GM19239 (cell line): ENCODE results near the gene ELOVL2.

Experiments used
- DNase-seq: peaks from one replicate; pipeline ENCODE4 v3.0.0; 2011; ENCODE audit warnings: low spot score; ENCODE audit not compliant: insufficient read length
- FAIRE-seq: peaks from 2 replicates; lab custom pipeline; 2011; peaks lifted over from hg19 to GRCh38; lab: Jason Lieb, UNC

ELOVL2 gene

DNA sequence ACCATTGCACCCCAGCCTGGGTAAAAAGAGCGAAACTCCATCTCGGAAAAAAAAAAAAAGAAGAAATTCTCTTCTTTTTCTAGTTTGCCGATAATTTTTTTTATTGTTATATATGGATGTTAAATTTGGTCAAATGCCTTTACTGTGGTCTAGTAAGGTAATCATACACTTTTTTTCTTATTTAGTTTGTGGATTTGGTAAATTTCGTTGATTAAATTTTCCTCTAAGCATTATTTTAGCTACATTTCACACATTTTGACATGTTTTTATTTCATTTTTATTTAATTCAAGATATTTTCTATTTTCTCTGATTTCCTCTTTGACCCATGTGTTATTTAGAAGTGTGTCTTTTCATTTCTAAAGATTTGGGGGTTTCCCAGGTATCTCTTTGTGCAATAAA is 18.0 kb upstream of the ELOVL2 start:
- no peak for FAIRE-seq
- DNase-seq: no peak

DNA sequence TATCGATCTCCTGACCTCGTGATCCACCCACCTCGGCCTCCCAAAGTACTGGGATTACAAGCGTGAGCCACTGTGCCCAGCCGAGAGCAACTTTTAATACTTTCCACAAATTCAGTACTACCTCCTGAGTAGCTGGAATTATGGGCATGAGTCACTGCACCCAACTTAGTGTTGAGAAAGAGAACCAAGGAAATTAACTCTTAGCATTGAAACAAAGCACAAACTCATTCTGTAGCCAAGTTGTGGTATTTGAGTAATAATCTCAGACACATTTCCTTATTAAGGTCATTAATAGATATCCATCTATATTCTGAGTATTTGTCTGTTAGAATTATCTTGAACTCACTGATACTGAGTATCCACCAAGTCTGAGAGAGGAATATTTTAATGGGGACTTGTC is 14.3 kb upstream of the ELOVL2 start:
- DNase-seq: no peak
- no peak for FAIRE-seq

DNA sequence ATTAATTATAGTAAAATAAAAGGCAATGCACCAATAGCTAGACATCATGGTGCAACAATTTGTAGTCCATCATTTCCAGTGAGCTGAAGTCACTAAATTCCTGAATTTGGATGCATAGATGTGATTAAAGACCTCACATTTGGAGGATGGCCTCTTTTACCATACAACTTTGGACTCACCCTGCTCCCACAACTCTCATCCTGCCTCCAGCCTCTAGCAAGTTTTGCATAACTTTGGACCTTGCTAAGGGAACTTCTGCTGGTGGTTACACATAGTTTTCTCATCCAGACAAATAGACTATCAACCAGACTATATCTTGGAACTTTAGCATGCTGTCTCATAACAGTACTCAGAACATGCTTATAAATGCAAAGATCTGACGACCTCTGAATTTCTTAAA is 12.8 kb upstream of the ELOVL2 start:
- FAIRE-seq (no peak), DNase-seq (no peak)

DNA sequence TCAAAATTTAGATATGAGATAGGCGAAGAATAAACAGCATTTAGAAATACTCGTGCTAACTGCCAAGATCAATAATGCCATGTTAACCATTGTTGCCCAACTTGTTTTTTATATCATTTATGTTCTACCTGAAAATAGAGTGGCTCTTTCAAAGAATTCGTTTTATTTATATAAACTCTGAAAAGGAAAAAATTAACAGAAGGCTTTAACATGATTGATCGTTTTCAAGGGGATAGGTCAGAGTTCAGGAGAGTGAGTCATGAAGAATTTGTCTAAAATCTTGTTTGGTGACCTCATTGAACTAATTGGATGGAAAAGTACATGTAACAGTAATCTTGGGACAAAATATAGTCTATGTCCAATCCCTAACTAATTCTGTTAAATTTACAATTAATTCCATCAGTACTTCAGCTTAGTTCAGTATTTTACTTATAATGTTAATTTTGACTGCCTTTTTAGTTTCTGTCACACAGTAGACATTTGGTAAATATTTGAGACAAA is 11.1 kb upstream of the ELOVL2 start:
- FAIRE-seq (no peak), DNase-seq (no peak)

DNA sequence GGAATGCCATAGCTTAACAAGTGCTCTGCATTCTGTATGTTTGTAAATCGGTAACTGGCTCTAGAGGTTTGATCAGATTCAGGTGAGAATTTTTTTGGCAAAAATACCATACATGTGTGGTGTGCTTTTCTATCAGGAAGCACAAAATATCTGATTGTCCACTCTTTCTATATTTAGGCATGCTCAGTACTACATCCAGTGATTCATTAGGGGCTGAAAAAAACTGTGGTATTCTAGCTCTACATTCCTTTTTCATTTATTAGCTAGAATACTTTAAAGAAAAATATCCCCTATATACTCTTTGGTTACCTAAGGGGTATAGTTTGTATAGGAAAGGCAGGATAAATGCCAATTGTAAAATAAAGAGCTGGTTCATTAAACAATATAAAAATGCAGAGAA is 10.6 kb upstream of the ELOVL2 start:
- FAIRE-seq (no peak), DNase-seq (no peak)

DNA sequence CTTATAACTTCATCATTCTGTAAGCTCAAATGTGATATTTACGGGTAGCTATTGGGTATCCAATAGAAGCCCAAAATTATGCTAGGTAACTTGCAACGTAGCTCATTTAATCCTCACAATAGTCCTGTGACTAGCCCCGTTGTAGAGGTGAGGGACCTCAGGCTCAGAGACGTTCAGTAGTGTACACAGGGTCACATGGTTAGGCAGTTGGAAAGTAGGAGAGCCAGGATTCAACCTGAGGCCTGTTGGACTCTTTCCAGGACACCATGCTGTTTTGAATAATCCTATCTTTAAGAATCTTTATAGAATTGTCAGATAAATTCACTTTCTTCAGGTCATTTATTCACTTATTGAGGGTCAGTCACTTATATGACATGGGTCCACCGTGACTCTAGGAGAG is 9.2 kb upstream of the ELOVL2 start:
- DNase-seq: no peak
- no peak for FAIRE-seq

DNA sequence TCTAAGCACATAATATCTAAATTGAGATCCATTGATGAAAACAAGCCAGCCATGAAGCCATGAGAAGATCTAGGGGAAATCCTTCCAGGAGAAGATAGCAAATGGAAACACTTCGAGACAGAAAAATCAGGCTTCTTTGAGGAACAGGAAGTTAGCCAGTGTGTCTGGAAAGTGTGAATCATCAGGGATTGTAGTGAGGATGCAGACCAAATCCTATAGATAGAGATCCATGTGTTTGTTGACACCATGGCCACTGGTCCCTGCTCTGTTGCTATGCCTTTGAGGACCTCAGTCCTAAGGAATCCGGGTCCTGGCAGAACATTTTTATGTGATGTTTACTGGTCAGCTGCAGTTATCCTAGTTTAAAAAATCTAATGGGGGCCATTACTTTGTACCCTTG is 6.6 kb upstream of the ELOVL2 start:
- DNase-seq: no peak
- no peak for FAIRE-seq

DNA sequence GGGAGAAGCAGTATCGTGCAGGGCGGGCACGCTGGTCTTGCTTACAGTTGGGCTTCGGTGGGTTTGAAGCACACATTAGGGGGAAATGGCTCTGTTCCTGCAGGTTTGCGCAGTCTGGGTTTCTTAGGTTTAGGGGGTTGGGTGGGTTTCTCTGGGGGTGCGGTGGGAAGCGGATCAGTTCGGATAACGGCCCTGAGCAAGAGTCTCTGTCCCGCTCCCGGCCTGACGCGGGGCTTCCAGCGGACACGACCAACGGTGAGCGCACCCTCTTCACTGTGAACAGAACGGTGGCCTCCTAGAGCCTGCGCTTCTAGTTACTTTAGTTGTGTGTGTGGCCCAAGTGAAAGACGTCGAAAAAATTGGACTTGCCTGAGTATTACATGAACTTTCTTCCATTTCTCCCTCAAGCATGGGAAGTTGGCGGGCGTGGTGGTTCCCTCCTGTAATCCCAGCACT is 635 bp upstream of the ELOVL2 start:
- no peak for DNase-seq
- no peak for FAIRE-seq

DNA sequence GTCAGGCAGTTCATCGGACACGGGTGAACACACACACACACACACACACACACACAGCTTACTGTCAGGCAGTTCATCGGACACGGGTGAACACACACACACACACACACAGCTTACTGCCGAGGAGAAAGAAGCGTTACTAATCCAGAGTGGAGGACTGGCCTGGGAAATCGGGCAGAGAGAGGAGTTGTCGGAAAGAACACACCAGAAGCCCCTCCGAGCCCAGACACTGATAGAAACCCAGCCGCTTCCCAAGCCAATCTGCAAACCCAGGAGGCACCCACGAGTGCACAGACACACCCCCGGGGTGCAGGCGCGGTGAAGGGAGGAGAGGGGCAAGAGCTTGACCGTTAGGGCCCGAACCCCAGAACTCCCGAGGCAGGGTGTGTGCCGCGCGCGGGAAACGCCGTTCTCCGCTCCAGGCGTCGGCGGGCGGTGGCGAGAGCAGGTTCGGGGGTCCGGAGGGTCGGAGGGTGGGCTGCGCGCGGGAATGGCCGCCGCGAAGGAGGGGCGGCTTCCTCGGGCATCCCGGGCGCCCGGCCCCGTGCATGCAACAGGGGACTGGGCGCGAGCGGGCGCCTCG is 636 bp downstream of the ELOVL2 start:
- DNase-seq: no peak

DNA sequence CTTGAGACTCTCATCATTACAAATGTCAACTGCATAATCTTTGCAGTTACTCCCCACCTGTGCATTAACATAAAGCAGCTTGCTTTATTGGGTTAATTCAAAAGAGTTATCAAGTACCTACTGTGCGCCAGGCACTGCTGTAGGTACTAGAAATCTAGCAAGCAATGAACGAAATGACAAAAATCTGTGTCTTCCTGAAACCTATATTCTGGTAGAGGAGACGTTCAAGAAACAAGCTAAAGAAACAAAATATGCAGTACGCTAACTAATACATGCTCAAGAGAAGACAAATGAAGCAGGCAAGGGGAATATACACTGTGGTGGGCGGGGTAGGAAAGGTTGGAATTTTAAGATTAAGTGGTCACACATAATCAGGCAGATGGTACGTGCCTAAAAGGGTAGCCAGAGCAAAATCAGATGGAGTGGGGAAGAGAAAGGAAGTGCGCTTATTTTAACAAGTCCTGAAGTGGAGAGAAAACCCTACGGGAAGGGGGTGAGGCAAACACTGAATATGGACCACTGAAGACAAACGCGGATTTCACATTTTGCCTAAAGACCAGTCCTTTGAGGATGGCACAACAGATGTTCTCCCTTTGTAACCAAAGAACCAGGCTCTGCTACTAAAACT is 1.2 kb downstream of the ELOVL2 start:
- DNase-seq: no peak
- no peak for FAIRE-seq

More for the DNA sequence above, 636 bp downstream of the ELOVL2 start:
- peak; percentile 75 for FAIRE-seq

DNA sequence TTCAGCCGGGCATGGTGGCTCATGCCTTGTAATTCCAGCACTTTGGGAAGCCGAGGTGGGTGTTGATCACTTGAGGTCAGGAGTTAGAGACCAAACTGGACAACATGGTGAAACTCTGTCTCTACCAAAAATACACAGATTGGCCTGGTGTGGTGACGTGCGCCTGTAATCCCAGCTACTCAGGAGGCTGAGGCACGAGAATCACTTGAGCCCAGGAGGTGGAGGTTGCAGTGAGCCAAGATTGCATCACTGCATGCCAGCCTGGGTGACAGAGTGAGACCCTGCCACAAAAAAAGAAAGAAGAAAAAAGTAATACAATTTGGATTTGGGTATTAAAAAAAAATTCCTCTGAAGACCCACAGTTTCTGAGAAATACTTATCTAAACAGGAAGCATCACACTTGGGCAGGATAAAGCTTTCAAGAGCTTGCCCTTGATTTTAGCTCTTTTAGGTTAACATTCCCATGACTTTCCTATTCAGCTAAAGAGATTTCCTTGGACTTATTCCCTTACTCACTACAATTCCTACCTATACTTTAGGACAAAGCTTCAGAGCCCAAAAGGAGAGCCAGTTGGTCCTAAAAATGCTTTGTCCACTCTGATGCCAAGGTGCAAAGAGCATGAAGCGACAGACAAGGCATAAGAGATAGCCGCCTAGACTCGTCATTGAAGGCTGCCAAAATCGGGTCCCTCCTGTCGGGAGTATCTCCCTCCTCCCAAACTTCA is 1.9 kb downstream of the ELOVL2 start:
- FAIRE-seq: no peak
- no peak for DNase-seq

DNA sequence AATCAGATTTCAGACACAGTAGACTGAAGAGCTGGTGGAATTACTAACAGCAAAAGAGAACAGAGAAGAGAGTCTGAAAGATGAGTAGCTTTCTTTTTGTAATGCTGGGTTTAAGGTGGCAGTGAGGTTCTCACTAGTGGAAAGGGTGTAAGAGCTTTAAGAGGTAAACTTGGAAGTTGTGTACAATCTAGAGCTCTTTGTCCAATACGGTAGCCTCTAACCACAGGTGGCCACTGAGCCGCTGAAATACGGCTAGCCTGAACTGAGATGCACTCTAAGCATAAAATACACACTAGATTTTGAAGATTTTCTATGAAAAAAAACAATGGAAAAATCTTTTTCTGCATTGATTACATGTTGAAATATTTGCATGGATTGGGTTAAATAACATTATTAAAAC is 4.0 kb downstream of the ELOVL2 start:
- FAIRE-seq (no peak), DNase-seq (no peak)

DNA sequence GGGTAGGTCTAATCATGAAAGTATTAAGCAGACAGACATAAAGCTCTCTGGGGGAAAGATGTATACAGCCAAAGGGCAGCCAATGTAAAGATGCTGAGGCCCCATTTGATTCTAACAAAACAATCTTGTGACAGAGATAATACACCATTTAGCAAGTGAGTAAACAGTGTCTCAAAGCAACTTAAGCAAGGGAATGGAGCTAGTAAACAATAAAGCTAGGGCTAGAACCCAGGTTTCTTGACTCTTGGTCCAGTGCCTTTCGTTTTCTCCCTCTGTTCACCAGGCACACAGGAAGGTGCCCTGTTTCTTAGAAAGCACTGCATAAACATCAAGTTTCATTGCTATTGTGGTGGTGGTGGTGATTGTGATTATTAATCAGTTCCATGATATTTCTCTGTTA is 5.1 kb downstream of the ELOVL2 start:
- no peak for DNase-seq
- FAIRE-seq: no peak

DNA sequence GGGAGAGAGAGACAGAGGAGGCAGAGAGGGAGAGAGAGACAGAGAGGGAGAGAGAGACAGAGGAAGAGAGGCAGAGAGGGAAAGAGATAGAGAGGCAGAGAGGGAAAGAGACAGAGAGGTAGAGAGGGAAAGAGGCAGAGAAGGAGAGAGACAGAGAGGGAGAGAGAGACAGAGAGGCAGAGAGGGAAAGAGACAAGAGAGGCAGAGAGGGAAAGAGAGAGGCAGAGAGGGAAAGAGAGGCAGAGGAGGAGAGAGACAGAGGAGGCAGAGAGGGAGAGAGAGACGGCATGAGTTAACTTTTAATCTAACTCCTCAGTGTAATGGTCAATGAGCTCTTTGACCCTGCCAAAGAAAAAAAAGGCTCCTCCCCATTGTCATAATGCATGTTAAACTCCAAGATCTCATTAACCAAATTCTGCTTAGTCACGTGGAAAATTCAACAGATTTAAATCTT is 7.1 kb downstream of the ELOVL2 start:
- DNase-seq (no peak), FAIRE-seq (no peak)

DNA sequence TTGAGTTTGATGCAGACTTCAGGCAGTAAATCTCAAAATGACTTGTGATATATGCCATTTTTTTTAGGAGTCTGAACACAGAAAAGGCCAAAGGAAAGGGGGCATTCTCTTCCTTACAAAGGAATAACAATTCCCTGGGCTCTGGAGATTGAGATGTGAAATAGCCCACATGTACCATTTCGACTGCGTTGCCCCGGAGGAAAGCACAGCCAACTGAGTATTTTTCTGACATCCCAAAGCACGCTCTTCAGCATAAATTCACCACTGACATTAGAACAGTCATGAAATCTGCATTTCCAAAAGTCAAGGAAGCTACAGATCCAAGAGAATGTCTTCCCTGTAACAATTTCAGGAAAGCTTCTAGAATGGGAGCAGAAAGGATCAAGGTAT is 7.8 kb downstream of the ELOVL2 start:
- no peak for FAIRE-seq
- DNase-seq: no peak

DNA sequence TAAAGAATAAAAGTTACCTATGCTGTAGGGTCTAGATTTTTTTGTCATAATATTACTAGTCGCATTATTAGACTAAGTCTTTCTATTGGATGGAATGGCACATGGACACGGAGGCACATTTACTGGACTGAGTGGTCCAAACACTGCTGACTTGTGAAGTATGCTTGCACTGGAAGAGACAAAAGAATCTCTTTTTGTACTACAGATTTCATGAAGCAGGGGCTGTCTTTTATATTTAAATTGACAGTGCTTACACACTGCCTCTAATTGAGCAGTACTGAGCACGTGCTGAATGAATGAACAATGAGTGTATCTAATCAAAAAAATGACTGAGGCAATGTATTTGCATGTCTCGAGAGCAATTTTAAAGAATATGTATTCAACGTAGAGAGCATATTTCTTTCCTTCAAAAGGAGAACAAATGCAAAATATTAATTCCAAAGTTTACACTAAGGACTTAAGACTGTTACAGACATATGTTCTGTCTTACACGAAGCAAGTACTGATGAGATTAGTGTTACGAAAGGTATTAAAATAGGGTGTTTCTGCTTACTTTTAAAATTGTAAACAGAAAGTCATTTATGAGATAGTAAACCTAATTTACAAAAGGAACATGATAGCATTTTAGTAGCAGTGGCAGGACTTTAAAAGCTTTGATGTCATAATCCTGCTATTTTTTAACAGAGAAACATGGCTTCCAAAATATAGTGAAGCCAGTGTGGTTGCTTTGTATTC is 8.3 kb downstream of the ELOVL2 start:
- no peak for DNase-seq
- FAIRE-seq: no peak

DNA sequence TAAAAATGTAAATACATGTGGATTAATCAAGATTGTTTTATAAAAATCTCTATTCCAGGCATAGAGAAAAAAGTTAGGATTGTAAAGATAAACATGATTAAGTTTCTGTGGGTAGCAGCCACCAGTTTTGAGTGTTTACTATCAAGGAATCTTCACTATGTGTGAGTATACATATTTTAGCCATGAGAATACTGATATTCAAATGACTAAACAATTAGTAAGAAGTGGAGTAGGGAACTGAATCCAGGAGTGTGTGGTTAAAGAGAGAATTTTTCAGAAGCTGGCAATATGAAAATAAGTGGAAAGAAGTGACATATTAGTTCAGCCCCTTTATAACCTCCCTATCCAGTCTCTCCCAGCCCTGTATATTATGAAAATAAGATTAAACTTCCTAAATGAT is 10.3 kb downstream of the ELOVL2 start:
- FAIRE-seq: no peak
- no peak for DNase-seq

DNA sequence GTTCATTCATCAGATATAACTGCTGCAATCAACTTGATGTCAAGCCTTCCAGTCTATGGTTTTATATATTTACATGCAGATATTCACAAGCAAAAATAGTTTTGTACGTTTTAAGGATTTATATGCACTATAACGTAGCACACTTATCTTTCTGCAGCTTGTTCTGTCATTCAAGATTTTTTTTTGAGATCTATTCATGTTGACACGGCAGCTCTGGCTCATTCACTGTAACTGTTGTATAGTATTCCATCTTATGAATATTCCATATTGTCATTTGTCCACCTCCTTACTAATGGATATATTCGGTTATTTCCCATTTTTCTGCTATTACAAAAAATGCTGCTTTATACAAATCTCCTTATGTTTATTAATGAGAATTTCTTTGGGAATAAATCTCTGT is 13.2 kb downstream of the ELOVL2 start:
- FAIRE-seq: no peak
- no peak for DNase-seq

DNA sequence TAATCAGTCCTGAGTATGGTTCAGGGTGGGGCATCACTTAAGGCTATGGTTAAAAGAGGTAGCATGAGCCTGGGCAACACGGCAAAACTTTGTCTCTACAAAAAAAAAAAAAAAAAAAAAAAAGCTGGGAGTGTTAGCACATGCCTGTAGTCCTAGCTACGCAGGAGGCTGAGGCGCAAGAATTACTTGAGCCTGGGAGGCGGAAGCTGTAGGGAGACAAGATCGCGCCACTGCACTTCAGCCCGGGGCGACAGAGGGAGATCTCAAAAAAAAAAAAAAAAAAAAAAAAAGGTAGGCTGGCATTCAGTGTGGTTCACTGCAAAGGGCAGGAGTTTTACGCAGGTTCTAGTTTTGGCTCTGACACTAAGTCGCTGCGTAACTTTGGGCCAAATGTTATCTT is 15.1 kb downstream of the ELOVL2 start:
- DNase-seq (no peak), FAIRE-seq (no peak)

DNA sequence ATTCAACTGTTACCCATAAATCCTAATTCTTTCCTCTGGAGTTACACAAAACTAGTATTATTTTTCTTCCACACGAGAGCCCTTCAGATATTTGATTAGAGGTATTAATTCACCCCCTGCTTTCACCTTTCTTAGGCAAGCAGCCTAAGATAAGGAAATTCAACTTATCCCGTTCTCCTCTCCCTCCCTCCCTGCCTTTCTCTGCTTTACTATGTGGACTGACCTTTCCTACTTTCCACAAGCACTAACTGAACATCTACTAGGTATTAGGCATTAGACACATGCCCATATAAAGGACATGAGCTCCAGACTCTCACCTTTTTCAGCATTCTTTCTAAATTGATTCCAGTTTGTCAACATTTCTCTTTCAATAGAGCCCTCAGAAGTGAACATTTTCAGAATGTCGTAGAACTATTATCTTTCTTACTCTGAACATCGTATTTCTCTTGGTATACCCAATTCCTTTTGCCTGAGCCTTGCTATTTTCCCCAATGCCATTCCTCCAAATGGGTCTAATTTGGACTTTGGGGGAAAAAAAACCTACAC is 16.5 kb downstream of the ELOVL2 start:
- DNase-seq (no peak), FAIRE-seq (no peak)
